ENCODE data around the gene SHKBP1. TPM values are rescaled to one million over a fixed set of nuclear protein-coding genes. Genes with fewer than 3 reads are reported as not detected.

Gene SHKBP1
- total and polyA plus RNA-seq, 2 donors from 2014 or later, result 69.6 to 91.3 TPM

GRCh38 chr19:40638327-40638726 lies 61.7 kb downstream of the SHKBP1 start:
- intact Hi-C loops (cut with DNase I), result no loop called here
- Histone ChIP-seq H3K4me3 (ENCODE audit: low read length in 3 of 3) (no peak overlapping the region), H3K9ac (ENCODE audit: low read length in 3 of 3) (no peak overlapping the region), H3K9me3 (ENCODE audit: control insufficient read depth in 2 of 3, insufficient read depth in 1 of 3, low read length in 3 of 3) (no peaks in the 10 kb centered on the region), H3K27ac (ENCODE audit: low read depth in 2 of 2, low read length in 2 of 2) (no peak overlapping the region), H3K36me3 (ENCODE audit: control insufficient read depth in 2 of 3, insufficient read depth in 3 of 3, low read length in 3 of 3) (no peaks in the 10 kb centered on the region), H3K4me1 (ENCODE audit: control insufficient read depth in 2 of 3, insufficient read depth in 2 of 3, low read depth in 1 of 3, low read length in 3 of 3) (peaks cover 0 to 6% (median 0%) of the 10 kb centered on the region in 3 donors), H3K27me3 (ENCODE audit: control insufficient read depth, insufficient read depth, low read length) (no peaks in the 10 kb centered on the region)
- FAIRE-seq, result no peak
- peak in 1 of 5 donors; percentile 2 for DNase-seq
- TF ChIP-seq, protein P1, sequence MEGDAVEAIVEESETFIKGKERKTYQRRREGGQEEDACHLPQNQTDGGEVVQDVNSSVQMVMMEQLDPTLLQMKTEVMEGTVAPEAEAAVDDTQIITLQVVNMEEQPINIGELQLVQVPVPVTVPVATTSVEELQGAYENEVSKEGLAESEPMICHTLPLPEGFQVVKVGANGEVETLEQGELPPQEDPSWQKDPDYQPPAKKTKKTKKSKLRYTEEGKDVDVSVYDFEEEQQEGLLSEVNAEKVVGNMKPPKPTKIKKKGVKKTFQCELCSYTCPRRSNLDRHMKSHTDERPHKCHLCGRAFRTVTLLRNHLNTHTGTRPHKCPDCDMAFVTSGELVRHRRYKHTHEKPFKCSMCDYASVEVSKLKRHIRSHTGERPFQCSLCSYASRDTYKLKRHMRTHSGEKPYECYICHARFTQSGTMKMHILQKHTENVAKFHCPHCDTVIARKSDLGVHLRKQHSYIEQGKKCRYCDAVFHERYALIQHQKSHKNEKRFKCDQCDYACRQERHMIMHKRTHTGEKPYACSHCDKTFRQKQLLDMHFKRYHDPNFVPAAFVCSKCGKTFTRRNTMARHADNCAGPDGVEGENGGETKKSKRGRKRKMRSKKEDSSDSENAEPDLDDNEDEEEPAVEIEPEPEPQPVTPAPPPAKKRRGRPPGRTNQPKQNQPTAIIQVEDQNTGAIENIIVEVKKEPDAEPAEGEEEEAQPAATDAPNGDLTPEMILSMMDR (IDR thresholded peaks at IDR 0.05; ENCODE audit: borderline replicate concordance, extremely low read depth, insufficient read depth), result no peak

GRCh38 chr19:40639638-40639982 lies 62.9 kb downstream of the SHKBP1 start:
- no peaks in the 10 kb centered on the region for H3K4me1 ChIP-seq (ENCODE audit: control insufficient read depth in 2 of 3, insufficient read depth in 2 of 3, low read depth in 1 of 3, low read length in 3 of 3)
- no peaks in the 10 kb centered on the region for H3K27me3 ChIP-seq (ENCODE audit: control insufficient read depth, insufficient read depth, low read length)
- H3K9ac ChIP-seq (ENCODE audit: low read length in 3 of 3), result no peak overlapping the region
- intact Hi-C loops (cut with DNase I), result no loop called here
- TF ChIP-seq, protein P1 (IDR thresholded peaks at IDR 0.05; ENCODE audit: borderline replicate concordance, extremely low read depth, insufficient read depth), result no peak
- no peak overlapping the region for H3K27ac ChIP-seq (ENCODE audit: low read depth in 2 of 2, low read length in 2 of 2)
- no peak overlapping the region for H3K4me3 ChIP-seq (ENCODE audit: low read length in 3 of 3)
- DNase-seq, result peak in 1 of 5 donors; percentile 49
- H3K9me3 ChIP-seq (ENCODE audit: control insufficient read depth in 2 of 3, insufficient read depth in 1 of 3, low read length in 3 of 3), result no peaks in the 10 kb centered on the region
- no peaks in the 10 kb centered on the region for H3K36me3 ChIP-seq (ENCODE audit: control insufficient read depth in 2 of 3, insufficient read depth in 3 of 3, low read length in 3 of 3)
- FAIRE-seq, result no peak

- intact Hi-C loops (cut with DNase I), result no loop called here
- Histone ChIP-seq H3K36me3 (ENCODE audit: control insufficient read depth in 2 of 3, insufficient read depth in 3 of 3, low read length in 3 of 3) (no peaks in the 10 kb centered on the region), H3K4me1 (ENCODE audit: control insufficient read depth in 2 of 3, insufficient read depth in 2 of 3, low read depth in 1 of 3, low read length in 3 of 3) (no peaks in the 10 kb centered on the region), H3K9me3 (ENCODE audit: control insufficient read depth in 2 of 3, insufficient read depth in 1 of 3, low read length in 3 of 3) (no peaks in the 10 kb centered on the region), H3K9ac (ENCODE audit: low read length in 3 of 3) (no peak overlapping the region), H3K4me3 (ENCODE audit: low read length in 3 of 3) (no peak overlapping the region), H3K27ac (ENCODE audit: low read depth in 2 of 2, low read length in 2 of 2) (no peak overlapping the region), H3K27me3 (ENCODE audit: control insufficient read depth, insufficient read depth, low read length) (no peaks in the 10 kb centered on the region)
- no peak for FAIRE-seq
- TF ChIP-seq, protein P1 (IDR thresholded peaks at IDR 0.05; ENCODE audit: borderline replicate concordance, extremely low read depth, insufficient read depth), result no peak
- peak in 4 of 5 donors; percentile 25 to 87 (median 44) for DNase-seq
These were observed 64.1 kb downstream of the SHKBP1 start for GRCh38 chr19:40640744-40641143.

Other genes with a start within 250 kb of the SHKBP1 start
- 12.9 TPM for gene C19orf47, start 228.5 kb upstream of the SHKBP1 start, total RNA-seq
- 13.0 TPM for gene C19orf47, start 228.5 kb upstream of the SHKBP1 start, polyA plus RNA-seq (ENCODE audit: insufficient read depth, low read depth, low replicate concordance)
- 207 TPM for gene PLD3, start 228.2 kb upstream of the SHKBP1 start, total RNA-seq
- 175 TPM for gene PLD3, start 228.2 kb upstream of the SHKBP1 start, polyA plus RNA-seq (ENCODE audit: insufficient read depth, low read depth, low replicate concordance)
- 0.09 TPM for gene HIPK4, start 186.7 kb upstream of the SHKBP1 start, total RNA-seq
- gene HIPK4, start 186.7 kb upstream of the SHKBP1 start, polyA plus RNA-seq (ENCODE audit: insufficient read depth, low read depth, low replicate concordance), result not detected
- gene PRX, start 163.5 kb upstream of the SHKBP1 start, total RNA-seq, result 4.5 TPM
- gene PRX, start 163.5 kb upstream of the SHKBP1 start, polyA plus RNA-seq (ENCODE audit: insufficient read depth, low read depth, low replicate concordance), result 12.6 TPM
- gene SERTAD1, start 150.9 kb upstream of the SHKBP1 start, total RNA-seq, result 14.8 TPM
- 18.2 TPM for gene SERTAD1, start 150.9 kb upstream of the SHKBP1 start, polyA plus RNA-seq (ENCODE audit: insufficient read depth, low read depth, low replicate concordance)
- gene SERTAD3, start 132.5 kb upstream of the SHKBP1 start, total RNA-seq, result 38.4 TPM
- 29.9 TPM for gene SERTAD3, start 132.5 kb upstream of the SHKBP1 start, polyA plus RNA-seq (ENCODE audit: insufficient read depth, low read depth, low replicate concordance)
- 89.9 TPM for gene BLVRB, start 111.1 kb upstream of the SHKBP1 start, total RNA-seq
- 248 TPM for gene BLVRB, start 111.1 kb upstream of the SHKBP1 start, polyA plus RNA-seq (ENCODE audit: insufficient read depth, low read depth, low replicate concordance)
- 0.82 TPM for gene SPTBN4, start 109.9 kb upstream of the SHKBP1 start, total RNA-seq
- 4.6 TPM for gene SPTBN4, start 109.9 kb upstream of the SHKBP1 start, polyA plus RNA-seq (ENCODE audit: insufficient read depth, low read depth, low replicate concordance)
- gene LTBP4, start 24.5 kb downstream of the SHKBP1 start, total RNA-seq, result 155 TPM
- gene LTBP4, start 24.5 kb downstream of the SHKBP1 start, polyA plus RNA-seq (ENCODE audit: insufficient read depth, low read depth, low replicate concordance), result 52.1 TPM
- gene NUMBL, start 113.8 kb downstream of the SHKBP1 start, total RNA-seq, result 24.3 TPM
- 3.3 TPM for gene NUMBL, start 113.8 kb downstream of the SHKBP1 start, polyA plus RNA-seq (ENCODE audit: insufficient read depth, low read depth, low replicate concordance)
- gene COQ8B, start 140.0 kb downstream of the SHKBP1 start, total RNA-seq, result 55.3 TPM
- gene COQ8B, start 140.0 kb downstream of the SHKBP1 start, polyA plus RNA-seq (ENCODE audit: insufficient read depth, low read depth, low replicate concordance), result 45.8 TPM
- 27.9 TPM for gene ITPKC, start 140.2 kb downstream of the SHKBP1 start, total RNA-seq
- 14.3 TPM for gene ITPKC, start 140.2 kb downstream of the SHKBP1 start, polyA plus RNA-seq (ENCODE audit: insufficient read depth, low read depth, low replicate concordance)
- gene ACTMAP, start 173.6 kb downstream of the SHKBP1 start, total RNA-seq, result 8.7 TPM
- gene ACTMAP, start 173.6 kb downstream of the SHKBP1 start, polyA plus RNA-seq (ENCODE audit: insufficient read depth, low read depth, low replicate concordance), result 8.9 TPM
- gene SNRPA, start 174.3 kb downstream of the SHKBP1 start, total RNA-seq, result 48.7 TPM
- gene SNRPA, start 174.3 kb downstream of the SHKBP1 start, polyA plus RNA-seq (ENCODE audit: insufficient read depth, low read depth, low replicate concordance), result 52.6 TPM
- gene MIA, start 198.6 kb downstream of the SHKBP1 start, total RNA-seq, result 6.5 TPM
- not detected for gene MIA, start 198.6 kb downstream of the SHKBP1 start, polyA plus RNA-seq (ENCODE audit: insufficient read depth, low read depth, low replicate concordance)
- 42.1 TPM for gene RAB4B, start 201.4 kb downstream of the SHKBP1 start, total RNA-seq
- 61.7 TPM for gene RAB4B, start 201.4 kb downstream of the SHKBP1 start, polyA plus RNA-seq (ENCODE audit: insufficient read depth, low read depth, low replicate concordance)
- gene EGLN2, start 222.3 kb downstream of the SHKBP1 start, total RNA-seq, result 96.0 TPM
- 96.3 TPM for gene EGLN2, start 222.3 kb downstream of the SHKBP1 start, polyA plus RNA-seq (ENCODE audit: insufficient read depth, low read depth, low replicate concordance)

Measured in kidney (tissue), 14 donors.